IPS-18a (cell line): Measurements from ENCODE around the gene GOSR2.

ENCODE experiments used
- H3K27ac ChIP-seq: one replicate; pipeline ENCODE4 v1.5.1; 2013; ENCODE audit warnings: low read length
- H3K27me3 ChIP-seq: one replicate; pipeline ENCODE4 v1.6.1; 2013; ENCODE audit warnings: mild to moderate bottlenecking, low read length; ENCODE audit not compliant: control insufficient read depth, insufficient read depth
- H3K36me3 ChIP-seq: one replicate; pipeline ENCODE4 v1.6.1; 2013; ENCODE audit warnings: low read depth, low read length; ENCODE audit not compliant: control insufficient read depth
- H3K4me1 ChIP-seq: one replicate; pipeline ENCODE4 v1.6.1; 2013; ENCODE audit warnings: low read depth, low read length; ENCODE audit not compliant: control insufficient read depth
- H3K4me3 ChIP-seq: one replicate; pipeline ENCODE4 v1.5.1; 2013; ENCODE audit warnings: low read length
- H3K9ac ChIP-seq: one replicate; pipeline ENCODE4 v1.6.1; 2013; ENCODE audit warnings: mild to moderate bottlenecking, low read length, moderate library complexity
- H3K9me3 ChIP-seq: one replicate; pipeline ENCODE4 v1.6.1; 2013; ENCODE audit warnings: low read depth, low read length; ENCODE audit not compliant: control insufficient read depth

Gene GOSR2

DNA sequence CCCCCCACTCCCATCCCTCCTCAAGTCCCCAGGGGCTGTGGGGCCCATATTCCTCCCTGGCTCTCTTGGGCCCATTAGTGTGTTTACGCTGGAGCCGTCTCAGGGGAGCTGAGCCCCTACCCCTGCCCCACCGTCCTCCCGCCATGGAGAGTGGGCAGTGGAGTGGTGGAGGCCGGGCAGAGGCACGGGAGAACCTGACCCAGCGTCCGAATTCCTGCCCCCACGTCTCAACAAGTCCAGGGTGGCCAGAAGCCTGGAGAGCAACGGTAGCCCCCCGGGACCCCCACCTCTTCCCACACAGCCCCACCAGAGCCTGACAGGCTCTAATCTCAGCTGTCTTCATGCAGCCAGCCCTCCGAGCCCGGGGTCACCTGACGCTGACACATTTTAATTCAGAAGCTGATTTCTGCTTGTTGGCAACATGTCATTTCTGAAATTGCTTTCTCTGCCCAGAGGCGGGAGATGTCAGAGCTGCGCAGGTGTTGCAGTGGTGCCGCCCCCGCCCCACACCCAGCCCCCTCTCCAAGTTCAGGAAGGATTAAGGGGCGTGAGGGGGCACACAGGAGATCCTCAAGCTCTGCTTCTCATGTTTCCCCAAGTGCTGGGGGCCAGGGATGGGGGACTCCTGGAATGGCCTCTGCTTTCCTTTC lies 39.0 kb upstream of the GOSR2 start:
- Histone ChIP-seq H3K9ac (no peak overlapping the region), H3K27me3 (no peaks in the 10 kb centered on the region), H3K36me3 (no peaks in the 10 kb centered on the region), H3K9me3 (no peaks in the 10 kb centered on the region), H3K27ac (no peak overlapping the region), H3K4me1 (no peaks in the 10 kb centered on the region), H3K4me3 (no peak overlapping the region)

- no peak overlapping the region for H3K4me3 ChIP-seq
- no peak overlapping the region for H3K27ac ChIP-seq
- H3K9me3 ChIP-seq, result no peaks in the 10 kb centered on the region
- H3K4me1 ChIP-seq, result no peaks in the 10 kb centered on the region
- H3K27me3 ChIP-seq, result no peaks in the 10 kb centered on the region
- H3K36me3 ChIP-seq, result no peaks in the 10 kb centered on the region
- no peak overlapping the region for H3K9ac ChIP-seq
Measured at GRCh38 chr17:46884552-46884951, 38.4 kb upstream of the GOSR2 start.

GRCh38 chr17:46885415-46886309 lies 37.3 kb upstream of the GOSR2 start:
- Histone ChIP-seq H3K4me1 (no peaks in the 10 kb centered on the region), H3K9me3 (no peaks in the 10 kb centered on the region), H3K36me3 (no peaks in the 10 kb centered on the region), H3K4me3 (no peak overlapping the region), H3K9ac (no peak overlapping the region), H3K27ac (no peak overlapping the region), H3K27me3 (no peaks in the 10 kb centered on the region)

DNA sequence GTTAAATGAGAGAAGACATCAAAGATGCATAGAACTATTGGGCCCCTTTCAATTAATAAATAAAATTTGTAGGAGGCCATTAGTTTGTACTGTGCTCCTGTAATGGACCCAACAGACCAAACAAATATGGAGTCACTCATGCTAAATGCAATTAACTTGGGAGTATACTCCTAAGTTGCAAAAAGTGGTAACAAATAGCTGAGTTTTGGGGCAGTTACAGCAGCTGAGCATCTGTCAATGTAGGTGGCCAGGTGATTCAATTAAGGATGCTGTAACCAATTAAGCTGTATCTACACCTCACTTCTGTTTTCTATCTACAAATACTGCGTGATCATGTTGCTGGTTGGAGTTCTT lies 36.7 kb upstream of the GOSR2 start:
- no peak overlapping the region for H3K9ac ChIP-seq
- H3K36me3 ChIP-seq, result no peaks in the 10 kb centered on the region
- no peak overlapping the region for H3K4me3 ChIP-seq
- no peaks in the 10 kb centered on the region for H3K4me1 ChIP-seq
- H3K27me3 ChIP-seq, result no peaks in the 10 kb centered on the region
- H3K9me3 ChIP-seq, result no peaks in the 10 kb centered on the region
- no peak overlapping the region for H3K27ac ChIP-seq

- Histone ChIP-seq H3K36me3 (no peaks in the 10 kb centered on the region), H3K27me3 (no peaks in the 10 kb centered on the region), H3K9me3 (no peaks in the 10 kb centered on the region), H3K27ac (no peak overlapping the region), H3K9ac (no peak overlapping the region), H3K4me3 (no peak overlapping the region), H3K4me1 (no peaks in the 10 kb centered on the region)
Measured at GRCh38 chr17:46887717-46888116, 35.2 kb upstream of the GOSR2 start.

GRCh38 chr17:46888727-46889126 lies 34.2 kb upstream of the GOSR2 start:
- Histone ChIP-seq H3K27ac (no peak overlapping the region), H3K4me1 (no peaks in the 10 kb centered on the region), H3K4me3 (no peak overlapping the region), H3K9me3 (no peaks in the 10 kb centered on the region), H3K36me3 (no peaks in the 10 kb centered on the region), H3K27me3 (no peaks in the 10 kb centered on the region), H3K9ac (no peak overlapping the region)

GRCh38 chr17:46889519-46889918 lies 33.4 kb upstream of the GOSR2 start:
- Histone ChIP-seq H3K9me3 (no peaks in the 10 kb centered on the region), H3K27me3 (no peaks in the 10 kb centered on the region), H3K27ac (no peak overlapping the region), H3K4me1 (peaks cover 3% of the 10 kb centered on the region), H3K4me3 (no peak overlapping the region), H3K36me3 (no peaks in the 10 kb centered on the region), H3K9ac (no peak overlapping the region)

GRCh38 chr17:46889992-46890564 lies 32.9 kb upstream of the GOSR2 start:
- H3K27me3 ChIP-seq, result no peaks in the 10 kb centered on the region

DNA sequence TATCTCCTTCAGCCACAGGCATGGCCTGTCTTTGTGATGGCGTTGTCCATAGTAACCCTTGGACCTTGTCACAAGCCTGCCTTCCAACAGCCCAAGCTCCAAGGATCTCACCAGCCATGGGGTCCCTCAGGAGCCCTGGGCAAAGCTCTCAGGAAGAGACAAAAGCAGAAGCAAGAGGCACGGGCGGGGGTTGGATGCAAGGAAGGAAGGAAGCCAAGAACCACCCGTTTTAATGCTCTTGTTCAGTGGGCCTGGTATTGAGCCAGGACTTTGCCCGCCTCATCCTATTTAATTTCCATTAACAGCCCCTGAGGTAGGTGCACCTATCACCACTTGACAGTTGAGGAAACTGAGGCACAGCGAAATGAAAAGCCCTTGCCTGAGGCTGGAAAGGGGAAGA lies 32.3 kb upstream of the GOSR2 start:
- Histone ChIP-seq H3K36me3 (no peaks in the 10 kb centered on the region), H3K9ac (no peak overlapping the region), H3K27me3 (no peaks in the 10 kb centered on the region), H3K4me1 (peaks cover 3% of the 10 kb centered on the region), H3K27ac (no peak overlapping the region), H3K9me3 (no peaks in the 10 kb centered on the region), H3K4me3 (no peak overlapping the region)

More at GRCh38 chr17:46889992-46890564, 32.9 kb upstream of the GOSR2 start:
- no peaks in the 10 kb centered on the region for H3K9me3 ChIP-seq
- H3K36me3 ChIP-seq, result no peaks in the 10 kb centered on the region
- no peak overlapping the region for H3K9ac ChIP-seq
- H3K4me1 ChIP-seq, result peaks cover 3% of the 10 kb centered on the region
- H3K27ac ChIP-seq, result no peak overlapping the region
- H3K4me3 ChIP-seq, result no peak overlapping the region

- H3K9me3 ChIP-seq, result no peaks in the 10 kb centered on the region
- H3K36me3 ChIP-seq, result no peaks in the 10 kb centered on the region
- peaks cover 3% of the 10 kb centered on the region for H3K4me1 ChIP-seq
- no peaks in the 10 kb centered on the region for H3K27me3 ChIP-seq
- H3K9ac ChIP-seq, result no peak overlapping the region
- H3K4me3 ChIP-seq, result no peak overlapping the region
- no peak overlapping the region for H3K27ac ChIP-seq
Measured at GRCh38 chr17:46892192-46892703, 30.7 kb upstream of the GOSR2 start.

GRCh38 chr17:46894024-46894423 lies 28.9 kb upstream of the GOSR2 start:
- H3K4me1 ChIP-seq, result peaks cover 3% of the 10 kb centered on the region
- H3K9ac ChIP-seq, result no peak overlapping the region
- no peaks in the 10 kb centered on the region for H3K9me3 ChIP-seq
- no peak overlapping the region for H3K27ac ChIP-seq
- H3K36me3 ChIP-seq, result no peaks in the 10 kb centered on the region
- no peak overlapping the region for H3K4me3 ChIP-seq
- H3K27me3 ChIP-seq, result no peaks in the 10 kb centered on the region
